Measurements from ENCODE around the gene PCDHA10.

PCDHA10 gene

DNA sequence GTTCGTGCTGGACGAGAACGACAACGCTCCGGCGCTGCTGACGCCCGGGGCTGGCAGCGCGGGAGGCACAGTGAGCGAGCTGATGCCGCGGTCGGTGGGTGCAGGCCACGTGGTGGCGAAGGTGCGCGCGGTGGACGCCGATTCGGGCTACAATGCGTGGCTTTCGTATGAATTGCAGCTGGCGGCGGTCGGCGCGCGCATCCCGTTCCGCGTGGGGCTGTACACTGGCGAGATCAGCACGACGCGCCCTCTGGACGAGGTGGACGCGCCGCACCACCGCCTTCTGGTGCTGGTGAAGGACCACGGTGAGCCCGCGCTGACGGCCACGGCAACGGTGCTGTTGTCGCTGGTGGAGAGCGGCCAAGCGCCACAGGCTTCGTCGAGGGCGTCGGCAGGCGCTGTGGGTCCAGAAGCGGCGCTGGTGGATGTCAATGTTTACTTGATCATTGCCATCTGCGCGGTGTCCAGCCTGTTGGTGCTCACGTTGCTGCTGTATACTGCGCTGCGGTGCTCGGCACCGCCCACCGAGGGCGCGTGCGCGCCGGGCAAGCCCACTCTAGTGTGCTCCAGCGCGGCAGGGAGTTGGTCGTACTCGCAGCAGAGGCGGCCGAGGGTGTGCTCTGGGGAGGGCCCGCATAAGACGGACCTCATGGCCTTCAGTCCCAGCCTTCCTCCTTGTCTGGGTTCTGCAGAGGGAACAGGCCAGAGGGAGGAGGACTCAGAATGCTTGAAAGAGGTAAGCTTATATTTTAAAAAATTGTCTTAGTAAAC lies 28.4 kb downstream of the PCDHA10 start:
- no peak for DNase-seq (ENCODE audit: low read depth in 2 of 2)

DNA sequence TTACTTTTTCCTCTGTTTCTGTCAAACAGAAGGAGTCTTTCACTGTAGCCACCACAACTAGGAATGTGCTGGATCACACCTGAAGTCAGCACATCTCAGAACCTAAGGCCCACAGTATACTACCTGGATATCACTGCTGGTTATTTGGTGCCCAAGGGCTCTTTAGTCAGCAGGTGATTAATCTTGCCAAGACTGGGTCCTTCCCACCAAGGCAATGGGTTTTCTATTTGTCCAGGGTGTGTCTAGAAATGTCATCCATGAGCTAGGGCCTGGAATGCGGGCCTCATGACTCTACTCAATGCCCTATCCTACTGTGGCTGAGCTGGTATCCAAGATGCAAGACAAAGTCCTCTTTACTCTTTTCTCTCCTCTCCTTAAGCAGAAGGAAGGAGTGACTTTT lies 60.6 kb downstream of the PCDHA10 start:
- DNase-seq (ENCODE audit: low read depth in 2 of 2): no peak
